ENCODE data around the gene CLEC4G. TPM values are rescaled to one million over a fixed set of nuclear protein-coding genes. Genes with fewer than 3 reads are reported as not detected.

Gene CLEC4G
- total RNA-seq, 1 donor from 2014 or later, result 2.9 TPM

GRCh38 chr19:7685546-7686445 is 46.1 kb downstream of the CLEC4G start:
- DNase-seq, result no peak
- ATAC-seq, result no peak
- H3K9me3 ChIP-seq, result no peaks in the 10 kb centered on the region
- intact Hi-C loops (cut with DNase I), result no loop called here
- H3K27me3 ChIP-seq (ENCODE audit: low read depth), result peaks cover 10% of the 10 kb centered on the region
- no peak overlapping the region for H3K4me3 ChIP-seq
- no peak overlapping the region for H3K27ac ChIP-seq
- no peak for TF ChIP-seq CTCF (IDR thresholded peaks at IDR 0.05)
- H3K36me3 ChIP-seq, result peaks cover 34% of the 10 kb centered on the region
- H3K4me1 ChIP-seq, result peaks cover 7% of the 10 kb centered on the region

DNA sequence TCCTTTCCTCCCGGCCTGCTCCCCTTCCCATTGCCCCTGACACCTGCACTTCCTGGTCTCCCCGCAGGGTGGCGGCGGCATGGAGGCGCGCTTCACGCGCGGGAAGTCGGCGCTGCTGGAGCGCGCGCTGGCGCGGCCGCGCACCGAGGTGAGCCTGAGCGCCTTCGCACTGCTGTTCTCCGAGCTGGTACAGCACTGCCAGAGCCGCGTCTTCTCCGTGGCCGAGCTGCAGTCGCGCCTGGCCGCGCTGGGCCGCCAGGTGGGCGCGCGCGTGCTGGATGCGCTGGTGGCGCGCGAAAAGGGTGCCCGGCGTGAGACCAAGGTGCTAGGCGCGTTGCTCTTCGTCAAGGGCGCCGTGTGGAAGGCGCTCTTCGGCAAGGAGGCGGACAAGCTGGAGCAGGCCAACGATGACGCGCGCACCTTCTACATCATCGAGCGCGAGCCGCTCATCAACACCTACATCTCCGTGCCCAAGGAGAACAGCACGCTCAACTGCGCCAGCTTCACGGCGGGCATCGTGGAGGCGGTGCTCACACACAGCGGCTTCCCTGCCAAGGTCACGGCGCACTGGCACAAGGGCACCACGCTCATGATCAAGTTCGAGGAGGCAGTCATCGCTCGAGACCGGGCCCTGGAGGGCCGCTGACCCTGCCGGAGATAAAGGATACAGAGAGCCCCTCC is 49.6 kb downstream of the CLEC4G start:
- Histone ChIP-seq H3K9me3 (no peaks in the 10 kb centered on the region), H3K36me3 (peaks cover 34% of the 10 kb centered on the region), H3K4me1 (peaks cover 14% of the 10 kb centered on the region), H3K27ac (peak overlapping the region; percentile 92), H3K4me3 (peak overlapping the region; percentile 100), H3K27me3 (ENCODE audit: low read depth) (no peaks in the 10 kb centered on the region)
- DNase-seq, result no peak
- no peak for TF ChIP-seq CTCF (IDR thresholded peaks at IDR 0.05)
- no peak for ATAC-seq
- intact Hi-C loops (cut with DNase I), result no loop called here

DNA sequence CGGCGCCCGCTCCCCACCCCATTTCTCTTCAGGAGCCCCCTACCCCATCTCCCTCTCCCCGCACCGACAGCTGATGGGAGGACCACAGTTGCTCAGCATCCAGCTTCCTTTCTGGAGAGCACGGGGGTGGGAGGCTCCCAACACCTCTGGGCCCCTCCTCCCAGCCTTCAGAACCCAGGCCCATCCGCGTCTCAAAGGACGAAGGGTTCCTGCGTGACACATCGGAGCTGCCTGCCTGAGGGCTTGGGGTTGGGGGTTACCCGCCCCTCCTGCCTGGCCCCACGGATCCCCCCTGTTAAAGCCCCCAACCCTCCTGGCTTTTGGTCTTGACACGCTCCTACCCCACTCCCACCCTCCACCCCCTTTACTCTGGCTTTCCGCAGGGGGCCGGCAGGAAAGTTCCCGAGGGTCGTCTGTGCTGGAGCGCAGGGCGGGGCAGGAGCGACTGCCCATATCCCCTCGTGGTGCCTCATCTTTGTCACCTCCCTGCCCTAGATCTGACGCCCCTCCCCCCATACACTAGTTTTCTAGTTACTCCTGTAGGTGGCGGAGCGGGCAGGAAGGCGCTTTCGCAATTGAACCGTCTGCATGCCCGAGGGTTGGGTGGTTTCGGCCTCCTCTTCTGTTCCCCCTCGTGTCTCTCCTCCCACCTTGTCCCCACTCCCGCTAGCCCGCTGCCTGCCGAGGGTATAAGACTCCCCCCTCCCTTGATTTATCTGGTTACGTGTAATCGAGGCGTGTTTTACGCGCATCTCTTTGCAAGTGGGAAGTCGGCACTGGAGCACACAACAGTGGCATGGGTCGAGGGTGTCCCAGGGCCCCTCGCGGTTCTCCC is 50.4 kb downstream of the CLEC4G start:
- intact Hi-C loops (cut with DNase I), result loop anchor here (2.0 kb wide), 1 partner anchor 113 kb away; no protein-coding TSS in a partner anchor
- H3K36me3 ChIP-seq, result peaks cover 34% of the 10 kb centered on the region
- ATAC-seq, result peak; percentile 77 to 79
- H3K9me3 ChIP-seq, result no peaks in the 10 kb centered on the region
- peak overlapping the region; percentile 100 for H3K4me3 ChIP-seq
- H3K4me1 ChIP-seq, result peaks cover 14% of the 10 kb centered on the region
- TF ChIP-seq CTCF (IDR thresholded peaks at IDR 0.05), result peak; percentile 45
- peak overlapping the region; percentile 92 for H3K27ac ChIP-seq
- H3K27me3 ChIP-seq (ENCODE audit: low read depth), result no peaks in the 10 kb centered on the region
- DNase-seq, result peak; percentile 90

GRCh38 chr19:7680606-7681339 is 51.1 kb downstream of the CLEC4G start, which contains the start of gene TRAPPC5:
Gene TRAPPC5 (plus strand): TSS chr19:7680833. CDS start chr19:7682254, 1,421 bp downstream.
- Histone ChIP-seq H3K4me3 (peak within 1 kb of the TSS; percentile 100), H3K36me3 (peaks cover 34% of the 10 kb centered on the region), H3K27me3 (ENCODE audit: low read depth) (no peaks in the 10 kb centered on the region), H3K9me3 (no peaks in the 10 kb centered on the region), H3K4me1 (peaks cover 14% of the 10 kb centered on the region), H3K27ac (peak within 1 kb of the TSS; percentile 92)
- peak; percentile 89 to 96 for ATAC-seq
- peak; percentile 93 for DNase-seq
- intact Hi-C loops (cut with DNase I), result loop anchor here (2.0 kb wide), 1 partner anchor 112 kb away; no protein-coding TSS in a partner anchor
- peak; percentile 99 for TF ChIP-seq CTCF (IDR thresholded peaks at IDR 0.05)
